ENCODE results near the gene MEGF10.

The MEGF10 gene

GRCh38 chr5:127431977-127432585 is 141.5 kb downstream of the MEGF10 start:
- no peaks in the 10 kb centered on the region for H3K79me2 ChIP-seq (ENCODE audit: insufficient read depth, low read length)
- H3K9me3 ChIP-seq (ENCODE audit: low read length) = no peaks in the 10 kb centered on the region
- no peak overlapping the region for H2AFZ ChIP-seq (ENCODE audit: low read length)
- TF ChIP-seq CTCF (IDR thresholded peaks at IDR 0.05; ENCODE audit: low read length) (no peak), EZH2 (IDR thresholded peaks at IDR 0.05; ENCODE audit: borderline replicate concordance, low read length) (no peak)
- H3K4me1 ChIP-seq (ENCODE audit: insufficient read depth, low read length, severe bottlenecking) = no peaks in the 10 kb centered on the region
- no peak overlapping the region for H3K9ac ChIP-seq (ENCODE audit: low read length)
- H3F3A ChIP-seq (ENCODE audit: insufficient read depth, low read length) = no peaks in the 10 kb centered on the region
- H3K9me2 ChIP-seq (ENCODE audit: low read depth, low read length) = no peaks in the 10 kb centered on the region
- no peaks in the 10 kb centered on the region for H4K20me1 ChIP-seq (ENCODE audit: insufficient read depth, low read length)
- no peak overlapping the region for H3K4me2 ChIP-seq (ENCODE audit: low read length)
- no peak overlapping the region for H3K27ac ChIP-seq (ENCODE audit: low read depth, low read length, poor library complexity, severe bottlenecking)
- 0 out of 2 replicates have a peak, but pooled peaks cover 4% of the 10 kb centered on the region for H3K27me3 ChIP-seq (ENCODE audit: insufficient read depth, low read length)
- H3K4me3 ChIP-seq (ENCODE audit: low read depth, low read length, poor library complexity, severe bottlenecking) = no peak overlapping the region
- H3K36me3 ChIP-seq (ENCODE audit: insufficient read depth, low read length) = no peaks in the 10 kb centered on the region

DNA sequence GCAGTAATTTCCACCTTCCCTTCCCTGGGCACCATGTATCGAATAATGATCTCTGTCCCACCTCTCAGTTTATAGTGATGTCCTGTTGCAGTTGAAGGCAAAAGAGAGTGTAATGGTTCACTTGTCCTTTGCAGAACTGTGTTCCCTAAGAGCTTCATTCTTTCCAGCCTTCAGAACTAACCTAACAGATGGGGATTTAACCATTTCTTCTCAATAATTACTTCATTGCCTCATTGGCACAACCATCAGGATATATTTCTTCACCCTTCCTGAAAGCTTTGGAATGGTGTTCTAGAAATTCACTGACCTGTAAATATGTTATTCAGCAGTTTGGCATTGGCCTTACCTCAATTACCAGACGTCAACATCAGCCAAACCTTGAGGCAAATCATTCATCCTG is 142.9 kb downstream of the MEGF10 start:
- H2AFZ ChIP-seq (ENCODE audit: low read length) = no peak overlapping the region
- H4K20me1 ChIP-seq (ENCODE audit: insufficient read depth, low read length) = no peaks in the 10 kb centered on the region
- 0 out of 2 replicates have a peak, but pooled peaks cover 4% of the 10 kb centered on the region for H3K27me3 ChIP-seq (ENCODE audit: insufficient read depth, low read length)
- H3K4me2 ChIP-seq (ENCODE audit: low read length) = no peak overlapping the region
- H3K4me1 ChIP-seq (ENCODE audit: insufficient read depth, low read length, severe bottlenecking) = no peaks in the 10 kb centered on the region
- no peak overlapping the region for H3K4me3 ChIP-seq (ENCODE audit: low read depth, low read length, poor library complexity, severe bottlenecking)
- no peak overlapping the region for H3K27ac ChIP-seq (ENCODE audit: low read depth, low read length, poor library complexity, severe bottlenecking)
- no peaks in the 10 kb centered on the region for H3K9me3 ChIP-seq (ENCODE audit: low read length)
- H3K79me2 ChIP-seq (ENCODE audit: insufficient read depth, low read length) = no peaks in the 10 kb centered on the region
- TF ChIP-seq CTCF (IDR thresholded peaks at IDR 0.05; ENCODE audit: low read length) (no peak), EZH2 (IDR thresholded peaks at IDR 0.05; ENCODE audit: borderline replicate concordance, low read length) (no peak)
- H3K36me3 ChIP-seq (ENCODE audit: insufficient read depth, low read length) = no peaks in the 10 kb centered on the region
- no peak overlapping the region for H3K9ac ChIP-seq (ENCODE audit: low read length)
- no peaks in the 10 kb centered on the region for H3K9me2 ChIP-seq (ENCODE audit: low read depth, low read length)
- no peaks in the 10 kb centered on the region for H3F3A ChIP-seq (ENCODE audit: insufficient read depth, low read length)

DNA sequence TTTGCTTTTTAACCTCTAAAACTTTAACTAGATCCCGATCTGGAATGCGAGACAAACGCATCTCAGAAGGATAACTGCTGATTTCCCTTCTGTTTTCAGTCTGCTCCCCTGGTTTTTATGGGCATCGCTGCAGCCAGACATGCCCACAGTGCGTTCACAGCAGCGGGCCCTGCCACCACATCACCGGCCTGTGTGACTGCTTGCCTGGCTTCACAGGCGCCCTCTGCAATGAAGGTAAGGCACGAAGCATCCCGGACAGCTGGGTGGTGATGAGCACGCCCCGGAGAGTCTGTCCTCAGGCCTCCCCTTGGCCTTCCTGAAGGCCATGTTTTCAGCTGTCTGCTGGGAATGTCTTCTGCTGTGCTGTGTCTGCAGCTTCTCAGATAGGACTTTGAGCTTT is 144.0 kb downstream of the MEGF10 start:
- Histone ChIP-seq H3K27ac (ENCODE audit: low read depth, low read length, poor library complexity, severe bottlenecking) (no peak overlapping the region), H3K4me1 (ENCODE audit: insufficient read depth, low read length, severe bottlenecking) (no peaks in the 10 kb centered on the region), H3K36me3 (ENCODE audit: insufficient read depth, low read length) (no peaks in the 10 kb centered on the region), H3K4me2 (ENCODE audit: low read length) (no peak overlapping the region), H3K9ac (ENCODE audit: low read length) (no peak overlapping the region), H3K9me3 (ENCODE audit: low read length) (no peaks in the 10 kb centered on the region), H3K27me3 (ENCODE audit: insufficient read depth, low read length) (no peaks in the 10 kb centered on the region), H4K20me1 (ENCODE audit: insufficient read depth, low read length) (no peaks in the 10 kb centered on the region), H3K9me2 (ENCODE audit: low read depth, low read length) (no peaks in the 10 kb centered on the region), H2AFZ (ENCODE audit: low read length) (no peak overlapping the region), H3K4me3 (ENCODE audit: low read depth, low read length, poor library complexity, severe bottlenecking) (no peak overlapping the region), H3K79me2 (ENCODE audit: insufficient read depth, low read length) (no peaks in the 10 kb centered on the region), H3F3A (ENCODE audit: insufficient read depth, low read length) (no peaks in the 10 kb centered on the region)
- no peak for TF ChIP-seq CTCF (IDR thresholded peaks at IDR 0.05; ENCODE audit: low read length)
- TF ChIP-seq EZH2 (IDR thresholded peaks at IDR 0.05; ENCODE audit: borderline replicate concordance, low read length) = no peak
